WTC11 (cell line): ENCODE data around the gene AAGAB. TPM values are rescaled to one million over a fixed set of nuclear protein-coding genes. Genes with fewer than 3 reads are reported as not detected.

Experiments used
- ATAC-seq: fragments of 200-7000 bp; cut with Tn5 transposase; 2 replicates; pipeline ENCODE4 v1.10.0; 2021; ENCODE audit warnings: mild to moderate bottlenecking, moderate library complexity
- CTCF ChIA-PET: fragments of 300-600 bp; sonication (Branson Sonifier 250); formaldehyde crosslinking; loops from one replicate; lab custom pipeline; 2021; ENCODE audit warnings: antibody characterized with exemption; lab: Charles Lee
- POLR2A ChIA-PET: fragments of 350-600 bp; sonication (Branson Sonifier 250); formaldehyde crosslinking; loops from one replicate; lab custom pipeline; 2021; ENCODE audit warnings: antibody characterized with exemption; lab: Charles Lee
- DNase-seq: peaks from one replicate; pipeline ENCODE4 v3.0.0; 2021; ENCODE audit warnings: low spot score
- H3K27ac Mint-ChIP-seq: 2 replicates; pipeline ENCODE4 v1.8.0; 2021; ENCODE audit warnings: mixed read lengths
- H3K27me3 Mint-ChIP-seq: 2 replicates; pipeline ENCODE4 v1.8.0; 2021; ENCODE audit warnings: low read depth, mild to moderate bottlenecking, moderate library complexity, mixed read lengths
- H3K36me3 Mint-ChIP-seq: 2 replicates; pipeline ENCODE4 v1.8.0; 2021; ENCODE audit warnings: mixed read lengths
- H3K4me1 Mint-ChIP-seq: 2 replicates; pipeline ENCODE4 v1.8.0; 2022; ENCODE audit warnings: mixed read lengths
- H3K4me3 Mint-ChIP-seq: 2 replicates; pipeline ENCODE4 v1.8.0; 2021; ENCODE audit warnings: mild to moderate bottlenecking, moderate library complexity, mixed read lengths
- H3K9me3 Mint-ChIP-seq: 2 replicates; pipeline ENCODE4 v1.8.0; 2021; ENCODE audit warnings: mixed read lengths
- CBFB ChIP-seq: sonication (generic); formaldehyde crosslinking; IDR thresholded peaks from 2 replicates; pipeline ENCODE4 v1.8.1; 2022; ENCODE audit warnings: mild to moderate bottlenecking, low read depth, missing genetic modification reagents
- FOXK1 ChIP-seq: sonication (generic); formaldehyde crosslinking; IDR thresholded peaks from 2 replicates; pipeline ENCODE4 v1.8.0; 2022; ENCODE audit warnings: mild to moderate bottlenecking, moderate library complexity, missing genetic modification reagents
- FOXP1 ChIP-seq: sonication (generic); formaldehyde crosslinking; IDR thresholded peaks from 2 replicates; pipeline ENCODE4 v1.8.0; 2022; ENCODE audit warnings: missing genetic modification reagents, mild to moderate bottlenecking, moderate library complexity, borderline replicate concordance
- GABPB1 ChIP-seq: sonication (generic); formaldehyde crosslinking; IDR thresholded peaks from 2 replicates; pipeline ENCODE4 v1.8.1; 2023; ENCODE audit warnings: mild to moderate bottlenecking, missing genetic modification reagents
- GRHL2 ChIP-seq: fragments of 250-450 bp; sonication (Bioruptor Pico); IDR thresholded peaks from 2 replicates; pipeline ENCODE4 v1.8.0; 2022; ENCODE audit warnings: mild to moderate bottlenecking, moderate library complexity; ENCODE audit not compliant: insufficient replicate concordance, severe bottlenecking
- MXD4 ChIP-seq: fragments of 250-450 bp; sonication (Bioruptor Pico); IDR thresholded peaks from 2 replicates; pipeline ENCODE4 v1.8.0; 2021; ENCODE audit warnings: mild to moderate bottlenecking, moderate library complexity, borderline replicate concordance
- NR1H2 ChIP-seq: sonication (generic); formaldehyde crosslinking; IDR thresholded peaks from 2 replicates; pipeline ENCODE4 v1.9.0; 2021; ENCODE audit warnings: mild to moderate bottlenecking, moderate library complexity, missing genetic modification reagents
- NR3C1 ChIP-seq: sonication (generic); formaldehyde crosslinking; conservative IDR thresholded peaks from 2 replicates; pipeline ENCODE4 v1.8.1; 2023; ENCODE audit warnings: low read depth, mild to moderate bottlenecking, missing genetic modification reagents
- TCF7 ChIP-seq: sonication (generic); formaldehyde crosslinking; IDR thresholded peaks from 2 replicates; pipeline ENCODE4 v1.8.0; 2022; ENCODE audit warnings: mild to moderate bottlenecking, low read depth, missing genetic modification reagents, moderate library complexity
- TEAD4 ChIP-seq: sonication (generic); formaldehyde crosslinking; IDR thresholded peaks from 2 replicates; pipeline ENCODE4 v1.8.0; 2022; ENCODE audit warnings: mild to moderate bottlenecking, missing genetic modification reagents
- ZNF317 ChIP-seq: sonication (generic); formaldehyde crosslinking; IDR thresholded peaks from 2 replicates; pipeline ENCODE4 v1.8.1; 2023; ENCODE audit warnings: low read depth, mild to moderate bottlenecking, moderate library complexity, missing genetic modification reagents, borderline replicate concordance
- ZNF416 ChIP-seq: fragments of 250-450 bp; sonication (Bioruptor Pico); IDR thresholded peaks from 2 replicates; pipeline ENCODE4 v1.9.0; 2021; ENCODE audit warnings: mild to moderate bottlenecking, inconsistent platforms
- total RNA-seq: library from RNA; stranded (reverse); gene quantifications from 3 replicates; pipeline ENCODE4 v1.2.3, GENCODE V29; 2021
- TF ChIP-seq, protein P1 (sequence below): sonication (generic); formaldehyde crosslinking; IDR thresholded peaks from 2 replicates; pipeline ENCODE4 v1.8.0; 2022; ENCODE audit warnings: missing genetic modification reagents
- TF ChIP-seq, protein P2 (sequence below): sonication (generic); formaldehyde crosslinking; IDR thresholded peaks from 2 replicates; pipeline ENCODE4 v1.8.1; 2023; ENCODE audit warnings: mild to moderate bottlenecking, missing genetic modification reagents, borderline replicate concordance
- TF ChIP-seq, protein P3 (sequence below): sonication (generic); formaldehyde crosslinking; IDR thresholded peaks from 2 replicates; pipeline ENCODE4 v1.8.1; 2022; ENCODE audit warnings: low read depth, mild to moderate bottlenecking, moderate library complexity, missing genetic modification reagents, borderline replicate concordance
- TF ChIP-seq, protein P4 (sequence below): sonication (generic); formaldehyde crosslinking; IDR thresholded peaks from 2 replicates; pipeline ENCODE4 v1.8.1; 2023; ENCODE audit warnings: mild to moderate bottlenecking, missing genetic modification reagents
- TF ChIP-seq, protein P5 (sequence below): sonication (generic); formaldehyde crosslinking; IDR thresholded peaks from 2 replicates; pipeline ENCODE4 v1.8.1; 2022; ENCODE audit warnings: mild to moderate bottlenecking, missing genetic modification reagents, moderate library complexity, borderline replicate concordance
- TF ChIP-seq, protein P6 (sequence below): sonication (generic); formaldehyde crosslinking; conservative IDR thresholded peaks from 2 replicates; pipeline ENCODE4 v1.8.1; 2022; ENCODE audit warnings: mild to moderate bottlenecking, missing genetic modification reagents

AAGAB gene
- total RNA-seq, 1 experiment from 2014 or later: 41.7 TPM

DNA sequence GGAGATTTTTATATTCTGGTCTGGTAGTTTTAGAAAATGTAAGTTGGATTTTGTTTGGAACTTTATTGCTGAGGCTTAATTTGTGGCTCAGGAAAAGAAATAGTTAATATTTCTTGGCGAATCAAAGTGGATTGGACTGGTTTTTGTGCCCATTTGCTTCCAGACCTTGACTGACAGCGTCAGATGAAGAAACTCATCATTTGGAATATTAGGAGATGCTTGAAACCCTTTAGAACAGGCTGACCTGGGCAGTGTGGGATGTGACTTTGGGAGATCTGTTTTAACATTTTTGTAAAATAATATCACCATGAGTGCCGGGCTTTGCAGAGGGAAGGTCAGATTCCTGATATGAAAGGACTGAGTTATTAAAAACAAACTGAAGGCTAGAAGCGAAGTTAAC, 83.0 kb downstream of the AAGAB start (continued):
- TF ChIP-seq, protein P1, sequence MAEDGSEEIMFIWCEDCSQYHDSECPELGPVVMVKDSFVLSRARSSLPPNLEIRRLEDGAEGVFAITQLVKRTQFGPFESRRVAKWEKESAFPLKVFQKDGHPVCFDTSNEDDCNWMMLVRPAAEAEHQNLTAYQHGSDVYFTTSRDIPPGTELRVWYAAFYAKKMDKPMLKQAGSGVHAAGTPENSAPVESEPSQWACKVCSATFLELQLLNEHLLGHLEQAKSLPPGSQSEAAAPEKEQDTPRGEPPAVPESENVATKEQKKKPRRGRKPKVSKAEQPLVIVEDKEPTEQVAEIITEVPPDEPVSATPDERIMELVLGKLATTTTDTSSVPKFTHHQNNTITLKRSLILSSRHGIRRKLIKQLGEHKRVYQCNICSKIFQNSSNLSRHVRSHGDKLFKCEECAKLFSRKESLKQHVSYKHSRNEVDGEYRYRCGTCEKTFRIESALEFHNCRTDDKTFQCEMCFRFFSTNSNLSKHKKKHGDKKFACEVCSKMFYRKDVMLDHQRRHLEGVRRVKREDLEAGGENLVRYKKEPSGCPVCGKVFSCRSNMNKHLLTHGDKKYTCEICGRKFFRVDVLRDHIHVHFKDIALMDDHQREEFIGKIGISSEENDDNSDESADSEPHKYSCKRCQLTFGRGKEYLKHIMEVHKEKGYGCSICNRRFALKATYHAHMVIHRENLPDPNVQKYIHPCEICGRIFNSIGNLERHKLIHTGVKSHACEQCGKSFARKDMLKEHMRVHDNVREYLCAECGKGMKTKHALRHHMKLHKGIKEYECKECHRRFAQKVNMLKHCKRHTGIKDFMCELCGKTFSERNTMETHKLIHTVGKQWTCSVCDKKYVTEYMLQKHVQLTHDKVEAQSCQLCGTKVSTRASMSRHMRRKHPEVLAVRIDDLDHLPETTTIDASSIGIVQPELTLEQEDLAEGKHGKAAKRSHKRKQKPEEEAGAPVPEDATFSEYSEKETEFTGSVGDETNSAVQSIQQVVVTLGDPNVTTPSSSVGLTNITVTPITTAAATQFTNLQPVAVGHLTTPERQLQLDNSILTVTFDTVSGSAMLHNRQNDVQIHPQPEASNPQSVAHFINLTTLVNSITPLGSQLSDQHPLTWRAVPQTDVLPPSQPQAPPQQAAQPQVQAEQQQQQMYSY (CRISPR knock-in tag): no peak
- no peak for TF ChIP-seq MXD4 (CRISPR knock-in tag)
- TF ChIP-seq, protein P2, sequence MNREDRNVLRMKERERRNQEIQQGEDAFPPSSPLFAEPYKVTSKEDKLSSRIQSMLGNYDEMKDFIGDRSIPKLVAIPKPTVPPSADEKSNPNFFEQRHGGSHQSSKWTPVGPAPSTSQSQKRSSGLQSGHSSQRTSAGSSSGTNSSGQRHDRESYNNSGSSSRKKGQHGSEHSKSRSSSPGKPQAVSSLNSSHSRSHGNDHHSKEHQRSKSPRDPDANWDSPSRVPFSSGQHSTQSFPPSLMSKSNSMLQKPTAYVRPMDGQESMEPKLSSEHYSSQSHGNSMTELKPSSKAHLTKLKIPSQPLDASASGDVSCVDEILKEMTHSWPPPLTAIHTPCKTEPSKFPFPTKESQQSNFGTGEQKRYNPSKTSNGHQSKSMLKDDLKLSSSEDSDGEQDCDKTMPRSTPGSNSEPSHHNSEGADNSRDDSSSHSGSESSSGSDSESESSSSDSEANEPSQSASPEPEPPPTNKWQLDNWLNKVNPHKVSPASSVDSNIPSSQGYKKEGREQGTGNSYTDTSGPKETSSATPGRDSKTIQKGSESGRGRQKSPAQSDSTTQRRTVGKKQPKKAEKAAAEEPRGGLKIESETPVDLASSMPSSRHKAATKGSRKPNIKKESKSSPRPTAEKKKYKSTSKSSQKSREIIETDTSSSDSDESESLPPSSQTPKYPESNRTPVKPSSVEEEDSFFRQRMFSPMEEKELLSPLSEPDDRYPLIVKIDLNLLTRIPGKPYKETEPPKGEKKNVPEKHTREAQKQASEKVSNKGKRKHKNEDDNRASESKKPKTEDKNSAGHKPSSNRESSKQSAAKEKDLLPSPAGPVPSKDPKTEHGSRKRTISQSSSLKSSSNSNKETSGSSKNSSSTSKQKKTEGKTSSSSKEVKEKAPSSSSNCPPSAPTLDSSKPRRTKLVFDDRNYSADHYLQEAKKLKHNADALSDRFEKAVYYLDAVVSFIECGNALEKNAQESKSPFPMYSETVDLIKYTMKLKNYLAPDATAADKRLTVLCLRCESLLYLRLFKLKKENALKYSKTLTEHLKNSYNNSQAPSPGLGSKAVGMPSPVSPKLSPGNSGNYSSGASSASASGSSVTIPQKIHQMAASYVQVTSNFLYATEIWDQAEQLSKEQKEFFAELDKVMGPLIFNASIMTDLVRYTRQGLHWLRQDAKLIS (CRISPR knock-in tag): no peak
- TF ChIP-seq, protein P3, sequence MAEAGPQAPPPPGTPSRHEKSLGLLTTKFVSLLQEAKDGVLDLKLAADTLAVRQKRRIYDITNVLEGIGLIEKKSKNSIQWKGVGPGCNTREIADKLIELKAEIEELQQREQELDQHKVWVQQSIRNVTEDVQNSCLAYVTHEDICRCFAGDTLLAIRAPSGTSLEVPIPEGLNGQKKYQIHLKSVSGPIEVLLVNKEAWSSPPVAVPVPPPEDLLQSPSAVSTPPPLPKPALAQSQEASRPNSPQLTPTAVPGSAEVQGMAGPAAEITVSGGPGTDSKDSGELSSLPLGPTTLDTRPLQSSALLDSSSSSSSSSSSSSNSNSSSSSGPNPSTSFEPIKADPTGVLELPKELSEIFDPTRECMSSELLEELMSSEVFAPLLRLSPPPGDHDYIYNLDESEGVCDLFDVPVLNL (CRISPR knock-in tag): no peak
- no peak for TF ChIP-seq NR1H2
- TF ChIP-seq, all 79 proteins: peak for 0

DNA sequence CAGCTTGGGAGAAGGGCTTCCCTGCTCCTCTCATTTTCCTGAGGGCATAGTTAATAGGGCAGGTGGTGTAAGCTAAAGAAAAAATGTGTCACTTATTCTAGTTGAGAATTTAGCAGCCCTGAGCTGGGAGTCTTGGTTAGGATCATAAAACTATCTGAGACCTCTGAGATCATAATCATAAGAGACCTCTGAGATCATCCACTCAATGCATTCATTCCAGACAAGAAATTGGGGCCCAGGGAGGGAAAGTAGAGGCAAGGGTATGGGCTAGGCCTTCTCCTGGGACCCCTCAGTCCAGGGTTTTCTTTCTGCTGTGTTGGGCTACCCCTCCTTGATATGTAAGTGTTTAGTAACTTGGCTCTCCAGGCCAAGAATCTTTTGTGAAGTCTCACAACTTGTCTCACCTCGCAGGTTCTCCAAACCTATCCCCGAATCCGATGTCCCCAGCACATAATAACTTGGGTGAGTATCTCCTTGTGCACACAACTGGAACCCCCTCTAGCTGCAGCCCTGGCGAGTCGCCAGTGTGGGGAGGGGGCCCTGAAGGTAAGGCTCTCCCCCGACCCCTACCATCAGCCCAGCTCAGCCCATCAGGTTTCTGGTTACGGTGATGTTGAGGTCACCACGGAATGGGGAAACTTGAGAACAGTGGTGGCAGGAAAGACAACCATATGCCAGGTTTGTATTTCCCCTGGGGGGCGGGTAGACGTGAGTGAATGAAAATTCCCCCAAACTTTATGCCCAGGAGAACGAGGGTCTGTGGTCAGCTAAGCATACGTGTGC, 84.1 kb downstream of the AAGAB start:
- H3K9me3 Mint-ChIP-seq: no peaks in the 10 kb centered on the region
- peaks cover 22% of the 10 kb centered on the region for H3K36me3 Mint-ChIP-seq
- no peaks in the 10 kb centered on the region for H3K27me3 Mint-ChIP-seq
- POLR2A ChIA-PET: no interaction called here
- H3K4me1 Mint-ChIP-seq: peaks cover 58% of the 10 kb centered on the region
- ATAC-seq: no peak
- peak overlapping the region; percentile 20; the same call in 1 of the 2 replicates for H3K27ac Mint-ChIP-seq
- no peak for DNase-seq
- CTCF ChIA-PET: interaction anchor here (0.7 kb wide), 1 partner anchor 11 kb away, joined by 3 read pairs; no protein-coding TSS in a partner anchor
- no peak overlapping the region for H3K4me3 Mint-ChIP-seq
- no peak for TF ChIP-seq TCF7
- no peak for TF ChIP-seq GRHL2
- TF ChIP-seq, protein P4, sequence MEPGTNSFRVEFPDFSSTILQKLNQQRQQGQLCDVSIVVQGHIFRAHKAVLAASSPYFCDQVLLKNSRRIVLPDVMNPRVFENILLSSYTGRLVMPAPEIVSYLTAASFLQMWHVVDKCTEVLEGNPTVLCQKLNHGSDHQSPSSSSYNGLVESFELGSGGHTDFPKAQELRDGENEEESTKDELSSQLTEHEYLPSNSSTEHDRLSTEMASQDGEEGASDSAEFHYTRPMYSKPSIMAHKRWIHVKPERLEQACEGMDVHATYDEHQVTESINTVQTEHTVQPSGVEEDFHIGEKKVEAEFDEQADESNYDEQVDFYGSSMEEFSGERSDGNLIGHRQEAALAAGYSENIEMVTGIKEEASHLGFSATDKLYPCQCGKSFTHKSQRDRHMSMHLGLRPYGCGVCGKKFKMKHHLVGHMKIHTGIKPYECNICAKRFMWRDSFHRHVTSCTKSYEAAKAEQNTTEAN (CRISPR knock-in tag): no peak
- no peak for TF ChIP-seq TEAD4 (CRISPR knock-in tag)
- no peak for TF ChIP-seq ZNF416
- TF ChIP-seq, protein P1 (CRISPR knock-in tag): no peak
- TF ChIP-seq NR3C1 (CRISPR knock-in tag): no peak
- no peak for TF ChIP-seq ZNF317
- TF ChIP-seq FOXK1: no peak
- no peak for TF ChIP-seq CBFB (CRISPR knock-in tag)
- TF ChIP-seq, protein P5, sequence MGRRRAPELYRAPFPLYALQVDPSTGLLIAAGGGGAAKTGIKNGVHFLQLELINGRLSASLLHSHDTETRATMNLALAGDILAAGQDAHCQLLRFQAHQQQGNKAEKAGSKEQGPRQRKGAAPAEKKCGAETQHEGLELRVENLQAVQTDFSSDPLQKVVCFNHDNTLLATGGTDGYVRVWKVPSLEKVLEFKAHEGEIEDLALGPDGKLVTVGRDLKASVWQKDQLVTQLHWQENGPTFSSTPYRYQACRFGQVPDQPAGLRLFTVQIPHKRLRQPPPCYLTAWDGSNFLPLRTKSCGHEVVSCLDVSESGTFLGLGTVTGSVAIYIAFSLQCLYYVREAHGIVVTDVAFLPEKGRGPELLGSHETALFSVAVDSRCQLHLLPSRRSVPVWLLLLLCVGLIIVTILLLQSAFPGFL (CRISPR knock-in tag): no peak
- TF ChIP-seq, protein P6, sequence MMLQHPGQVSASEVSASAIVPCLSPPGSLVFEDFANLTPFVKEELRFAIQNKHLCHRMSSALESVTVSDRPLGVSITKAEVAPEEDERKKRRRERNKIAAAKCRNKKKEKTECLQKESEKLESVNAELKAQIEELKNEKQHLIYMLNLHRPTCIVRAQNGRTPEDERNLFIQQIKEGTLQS (CRISPR knock-in tag): no peak
- TF ChIP-seq FOXP1 (CRISPR knock-in tag): no peak
- TF ChIP-seq GABPB1 (CRISPR knock-in tag): no peak
